ENCODE results near the gene CCDC191. TPM values are rescaled to one million over a fixed set of nuclear protein-coding genes. Genes with fewer than 3 reads are reported as not detected.

CCDC191 gene
- total RNA-seq, 3 donors from 2014 or later (not counting 1 experiment from before 2014, with no cell fraction given) = 5.5 to 6.4 (median 5.7) TPM

DNA sequence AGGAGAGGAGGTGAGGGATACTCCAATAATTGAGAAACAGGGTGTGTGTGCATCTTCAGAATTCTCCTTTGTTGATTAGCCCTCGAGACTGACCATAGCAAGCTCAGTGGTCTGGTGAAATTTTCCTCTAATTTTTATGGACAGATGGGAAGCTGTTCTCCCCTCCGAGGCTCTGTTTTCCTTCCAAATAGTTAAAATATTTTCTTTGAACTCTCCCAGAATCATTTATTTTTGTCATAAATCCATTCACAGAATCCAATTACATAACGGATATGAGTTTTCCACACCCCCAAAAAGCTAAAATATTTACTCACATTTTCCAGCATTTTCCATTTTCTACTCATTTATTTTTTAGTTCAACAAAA, 36.7 kb upstream of the CCDC191 start:
- 84% methylated on average over 3 of the region's 3 CpGs for WGBS (ENCODE audit: insufficient coverage)
- DNase-seq (no peak), ATAC-seq (no peak)
- no peaks in the 10 kb centered on the region for H3K36me3 Mint-ChIP-seq
- H3K4me3 ChIP-seq (ENCODE audit: low read length) = no peak overlapping the region
- H3K4me1 ChIP-seq (ENCODE audit: control insufficient read depth, insufficient read depth, low read length) = no peaks in the 10 kb centered on the region
- TF ChIP-seq, protein P1, sequence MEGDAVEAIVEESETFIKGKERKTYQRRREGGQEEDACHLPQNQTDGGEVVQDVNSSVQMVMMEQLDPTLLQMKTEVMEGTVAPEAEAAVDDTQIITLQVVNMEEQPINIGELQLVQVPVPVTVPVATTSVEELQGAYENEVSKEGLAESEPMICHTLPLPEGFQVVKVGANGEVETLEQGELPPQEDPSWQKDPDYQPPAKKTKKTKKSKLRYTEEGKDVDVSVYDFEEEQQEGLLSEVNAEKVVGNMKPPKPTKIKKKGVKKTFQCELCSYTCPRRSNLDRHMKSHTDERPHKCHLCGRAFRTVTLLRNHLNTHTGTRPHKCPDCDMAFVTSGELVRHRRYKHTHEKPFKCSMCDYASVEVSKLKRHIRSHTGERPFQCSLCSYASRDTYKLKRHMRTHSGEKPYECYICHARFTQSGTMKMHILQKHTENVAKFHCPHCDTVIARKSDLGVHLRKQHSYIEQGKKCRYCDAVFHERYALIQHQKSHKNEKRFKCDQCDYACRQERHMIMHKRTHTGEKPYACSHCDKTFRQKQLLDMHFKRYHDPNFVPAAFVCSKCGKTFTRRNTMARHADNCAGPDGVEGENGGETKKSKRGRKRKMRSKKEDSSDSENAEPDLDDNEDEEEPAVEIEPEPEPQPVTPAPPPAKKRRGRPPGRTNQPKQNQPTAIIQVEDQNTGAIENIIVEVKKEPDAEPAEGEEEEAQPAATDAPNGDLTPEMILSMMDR (IDR thresholded peaks at IDR 0.05) = no peak
- H3K4me1 Mint-ChIP-seq = peaks cover 0 to 5% of the 10 kb centered on the region in 2 donors
- H3K9me3 Mint-ChIP-seq = no peaks in the 10 kb centered on the region
- no peak overlapping the region for H3K27ac ChIP-seq (ENCODE audit: low read length)
- H3K27ac Mint-ChIP-seq = no peak overlapping the region
- H3K9me3 ChIP-seq (ENCODE audit: control insufficient read depth, insufficient read depth, low read length) = no peaks in the 10 kb centered on the region
- H3K27me3 ChIP-seq (ENCODE audit: control insufficient read depth, insufficient read depth, low read length) = no peaks in the 10 kb centered on the region
- no peak overlapping the region for H3K4me3 Mint-ChIP-seq
- H3K36me3 ChIP-seq (ENCODE audit: control insufficient read depth, insufficient read depth, low read length) = peaks cover 1% of the 10 kb centered on the region
- H3K27me3 Mint-ChIP-seq (ENCODE audit: low read depth in 2 of 2) = peaks cover 7 to 21% of the 10 kb centered on the region in 2 donors
- intact Hi-C loops (cut with micrococcal nuclease) = no loop called here

DNA sequence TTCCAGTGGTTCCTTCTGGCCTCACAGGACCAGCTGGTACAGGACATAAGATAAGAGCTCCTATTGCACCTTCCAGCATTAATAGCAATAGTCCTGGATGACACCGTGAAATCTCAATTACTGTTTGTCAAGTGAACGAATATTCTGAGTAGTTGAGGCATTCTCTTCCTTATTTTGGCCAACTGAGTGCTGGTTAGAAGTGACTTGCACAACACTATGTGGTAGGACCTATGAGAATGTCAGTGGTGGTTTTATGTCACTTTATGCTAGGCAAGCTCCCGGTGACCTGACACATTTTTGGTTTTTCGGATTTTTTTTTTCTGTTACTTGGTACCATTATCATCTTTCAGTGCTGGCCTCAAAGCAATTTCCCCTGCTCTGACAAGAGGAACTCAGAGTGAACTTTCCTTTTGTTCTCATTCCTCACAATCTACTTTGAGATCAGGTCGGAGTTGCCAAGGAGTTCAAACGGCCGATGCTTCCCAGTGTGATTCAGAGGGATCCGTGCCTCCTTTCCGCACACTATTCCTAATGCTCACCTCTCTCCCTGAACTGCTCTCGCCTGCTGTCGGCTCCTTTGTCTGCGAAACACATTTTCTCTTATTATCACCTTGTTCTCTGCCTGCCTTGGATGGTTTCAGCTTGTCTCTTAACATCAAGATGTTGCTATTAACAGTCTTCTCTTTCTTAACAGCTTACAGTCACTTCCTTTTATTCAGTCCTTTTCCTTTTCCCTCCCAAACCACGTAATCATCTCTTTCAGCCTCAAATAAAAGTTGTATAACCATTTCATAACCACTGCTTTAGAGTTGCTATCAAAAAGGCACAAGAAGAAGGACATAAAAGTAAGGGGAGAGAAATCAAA, 36.1 kb upstream of the CCDC191 start:
- no peaks in the 10 kb centered on the region for H3K27me3 ChIP-seq (ENCODE audit: control insufficient read depth, insufficient read depth, low read length)
- no peaks in the 10 kb centered on the region for H3K4me1 ChIP-seq (ENCODE audit: control insufficient read depth, insufficient read depth, low read length)
- ATAC-seq = peak in 1 of 3 donors; percentile 27
- no peaks in the 10 kb centered on the region for H3K9me3 Mint-ChIP-seq
- intact Hi-C loops (cut with micrococcal nuclease) = no loop called here
- H3K27me3 Mint-ChIP-seq (ENCODE audit: low read depth in 2 of 2) = peaks cover 7 to 21% of the 10 kb centered on the region in 2 donors
- 48% methylated on average over 13 of the region's 13 CpGs for WGBS (ENCODE audit: insufficient coverage)
- H3K36me3 Mint-ChIP-seq = no peaks in the 10 kb centered on the region
- H3K4me1 Mint-ChIP-seq = peaks cover 0 to 5% of the 10 kb centered on the region in 2 donors
- no peaks in the 10 kb centered on the region for H3K9me3 ChIP-seq (ENCODE audit: control insufficient read depth, insufficient read depth, low read length)
- no peak for DNase-seq
- no peak overlapping the region for H3K27ac ChIP-seq (ENCODE audit: low read length)
- H3K36me3 ChIP-seq (ENCODE audit: control insufficient read depth, insufficient read depth, low read length) = peaks cover 6% of the 10 kb centered on the region
- no peak overlapping the region for H3K4me3 ChIP-seq (ENCODE audit: low read length)
- H3K27ac Mint-ChIP-seq = no peak overlapping the region
- no peak overlapping the region for H3K4me3 Mint-ChIP-seq
- TF ChIP-seq, protein P1 (IDR thresholded peaks at IDR 0.05) = no peak

GRCh38 chr3:114089675-114090074, 33.3 kb upstream of the CCDC191 start:
- H3K4me3 Mint-ChIP-seq = no peak overlapping the region
- no peak overlapping the region for H3K27ac ChIP-seq (ENCODE audit: low read length)
- peaks cover 4 to 21% of the 10 kb centered on the region in 2 donors for H3K27me3 Mint-ChIP-seq (ENCODE audit: low read depth in 2 of 2)
- H3K36me3 Mint-ChIP-seq = peaks cover 12% of the 10 kb centered on the region
- no peak overlapping the region for H3K27ac Mint-ChIP-seq
- H3K36me3 ChIP-seq (ENCODE audit: control insufficient read depth, insufficient read depth, low read length) = peaks cover 26% of the 10 kb centered on the region
- ATAC-seq (no peak), DNase-seq (no peak)
- no peaks in the 10 kb centered on the region for H3K9me3 ChIP-seq (ENCODE audit: control insufficient read depth, insufficient read depth, low read length)
- peaks cover 0 to 5% of the 10 kb centered on the region in 2 donors for H3K4me1 Mint-ChIP-seq
- intact Hi-C loops (cut with micrococcal nuclease) = no loop called here
- H3K4me1 ChIP-seq (ENCODE audit: control insufficient read depth, insufficient read depth, low read length) = no peaks in the 10 kb centered on the region
- no peaks in the 10 kb centered on the region for H3K9me3 Mint-ChIP-seq
- TF ChIP-seq, protein P1 (IDR thresholded peaks at IDR 0.05) = no peak
- no peaks in the 10 kb centered on the region for H3K27me3 ChIP-seq (ENCODE audit: control insufficient read depth, insufficient read depth, low read length)
- H3K4me3 ChIP-seq (ENCODE audit: low read length) = no peak overlapping the region
